ENCODE data around the gene PATZ1. TPM values are rescaled to one million over a fixed set of nuclear protein-coding genes. Genes with fewer than 3 reads are reported as not detected.

Gene PATZ1
- total and polyA plus RNA-seq, 2 donors (not counting 3 experiments of a cell fraction or from before 2014, with no cell fraction given), result 19.7 to 23.7 TPM

GRCh38 chr22:31361743-31362142, 15.6 kb upstream of the PATZ1 start:
- no TSS peak for BruUV-seq (replicated peaks)
- no peaks in the 10 kb centered on the region for H4K20me1 ChIP-seq (replicated peaks; ENCODE audit: control insufficient read depth, extremely low read depth, insufficient read depth, low read length)
- H3K36me3 ChIP-seq (ENCODE audit: control insufficient read depth in 2 of 2, extremely low read depth in 1 of 2, insufficient read depth in 2 of 2, low read length in 2 of 2), result no peaks in the 10 kb centered on the region
- no peaks in the 10 kb centered on the region for H3K9me3 ChIP-seq (replicated peaks; ENCODE audit: control insufficient read depth, insufficient read depth, low read length)
- H3K27ac ChIP-seq (ENCODE audit: insufficient read depth, low read depth, low read length), result no peak overlapping the region
- ChIA-PET CTCF (no interaction called here), POLR2A (no interaction called here)
- FAIRE-seq (no peak), DNase-seq (ENCODE audit: low read depth, low spot score) (no peak)
- no peak overlapping the region for H3K4me3 ChIP-seq (replicated peaks in 1 of 3; ENCODE audit: insufficient read depth in 1 of 3, low read depth in 1 of 3, low read length in 3 of 3)
- H3K27me3 ChIP-seq (ENCODE audit: control insufficient read depth in 2 of 2, insufficient read depth in 2 of 2, low read length in 2 of 2), result peaks cover 2 to 4% of the 10 kb centered on the region in 2 experiments
- H3K9ac ChIP-seq (replicated peaks; ENCODE audit: extremely low read depth, insufficient read depth, low read length), result no peak overlapping the region
- H3K9me1 ChIP-seq (replicated peaks; ENCODE audit: control insufficient read depth, extremely low read depth, insufficient read depth, low read length), result no peaks in the 10 kb centered on the region
- no peaks in the 10 kb centered on the region for H3K4me1 ChIP-seq (ENCODE audit: control insufficient read depth, extremely low read depth, insufficient read depth, low read length)
- dilution Hi-C loops (cut with MboI; ENCODE audit: extremely low pct_ligation_motif_present, low sequenced_read_pairs), result no loop called here
- TF ChIP-seq EZH2 (IDR thresholded peaks at IDR 0.05; ENCODE audit: borderline replicate concordance, low read depth, low read length, severe bottlenecking), result no peak
- no peak for TF ChIP-seq MYC (IDR thresholded peaks at IDR 0.05; ENCODE audit: low read depth, low read length)
- no peak for TF ChIP-seq JUN (IDR thresholded peaks at IDR 0.05; ENCODE audit: borderline replicate concordance, insufficient read depth, insufficient read length, low read depth)
- TF ChIP-seq POLR2A (IDR thresholded peaks at IDR 0.05; ENCODE audit: low read depth, low read length), result no peak
- TF ChIP-seq MAX (IDR thresholded peaks at IDR 0.05; ENCODE audit: insufficient read depth, insufficient read length), result no peak
- TF ChIP-seq GATA2 (IDR thresholded peaks at IDR 0.05; ENCODE audit: insufficient read depth, insufficient read length, low read depth, low read length), result no peak
- TF ChIP-seq CTCF (IDR thresholded peaks at IDR 0.05; ENCODE audit: extremely low read depth in 1 of 2, insufficient read depth in 1 of 2, low read depth in 1 of 2, low read length in 2 of 2), result no peak
- TF ChIP-seq FOS (IDR thresholded peaks at IDR 0.05; ENCODE audit: borderline replicate concordance, insufficient read depth, low read length), result no peak
- TF ChIP-seq POLR2AphosphoS5 (IDR thresholded peaks at IDR 0.05; ENCODE audit: insufficient read depth, low read depth, low read length), result no peak
- H2AFZ ChIP-seq (ENCODE audit: low read depth, low read length), result no peak overlapping the region
- no peaks in the 10 kb centered on the region for H3K79me2 ChIP-seq (ENCODE audit: control insufficient read depth, insufficient read depth, low read length)
- H3K4me2 ChIP-seq (ENCODE audit: insufficient read depth, low read length), result no peak overlapping the region
- intact Hi-C loops (cut with micrococcal nuclease), result no loop called here
